ENCODE measurements around the gene MEG3.

MEG3 gene

DNA sequence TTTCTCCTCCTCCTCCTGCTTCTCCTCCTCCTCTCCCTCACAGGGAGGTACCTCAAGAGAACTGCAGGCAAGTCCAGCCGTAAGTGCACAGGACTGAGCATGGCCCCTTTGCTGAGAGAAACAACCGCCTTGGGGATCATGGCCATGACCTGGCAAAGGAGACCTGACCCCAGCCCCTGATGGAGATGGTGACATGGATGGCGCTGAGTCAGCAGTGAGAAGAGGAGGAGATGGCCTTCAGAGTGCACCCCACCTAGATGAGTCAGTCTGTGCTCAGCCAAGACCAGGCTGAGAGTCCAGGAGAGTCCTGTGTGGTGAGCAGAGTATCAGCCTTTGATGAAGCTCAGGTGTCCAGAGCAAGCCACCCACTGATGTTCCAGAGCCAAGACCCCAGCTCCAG is 36.4 kb downstream of the MEG3 start:
- in situ Hi-C loops (cut with MboI; ENCODE audit: low sequenced_read_pairs): no loop called here

GRCh38 chr14:100862793-100863192 is 36.9 kb downstream of the MEG3 start:
- in situ Hi-C loops (cut with MboI; ENCODE audit: low sequenced_read_pairs): no loop called here

- in situ Hi-C loops (cut with MboI; ENCODE audit: low sequenced_read_pairs): no loop called here
Observed at GRCh38 chr14:100864206-100864605, 38.3 kb downstream of the MEG3 start.

DNA sequence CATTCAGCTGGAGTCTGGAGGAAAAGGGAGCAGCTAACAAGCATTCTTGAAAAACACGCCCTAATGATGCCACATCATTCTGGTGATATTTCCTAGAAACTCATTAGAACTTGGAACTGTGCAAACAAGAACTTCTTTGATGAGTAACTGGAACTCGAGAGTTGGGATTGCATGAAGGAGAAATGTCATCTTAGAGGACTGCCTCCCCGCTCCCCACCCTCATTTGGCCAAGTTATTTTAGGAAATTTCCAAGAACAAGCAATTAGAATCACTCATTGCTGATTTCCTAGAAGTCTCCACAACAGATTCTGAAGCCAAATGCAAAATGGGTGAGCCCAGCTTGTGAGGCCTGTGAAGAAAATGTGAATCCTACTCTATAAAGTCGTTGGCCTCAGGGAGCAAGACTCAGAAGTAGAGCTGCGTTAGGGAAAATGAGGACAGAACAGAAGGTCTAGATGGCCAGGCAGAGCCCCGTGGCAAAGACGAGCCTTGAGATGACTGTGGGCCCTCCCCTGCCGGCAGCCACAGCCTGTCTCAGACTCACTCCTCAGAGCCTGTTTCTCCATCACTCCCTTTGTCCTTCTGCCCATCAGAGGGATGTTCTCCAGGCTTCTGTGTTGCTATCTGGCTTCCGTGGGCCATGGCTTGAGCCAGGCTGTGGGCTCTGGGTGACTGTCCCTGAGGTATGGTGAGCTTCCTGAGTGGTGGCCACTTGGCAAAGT is 39.2 kb downstream of the MEG3 start:
- in situ Hi-C loops (cut with MboI; ENCODE audit: low sequenced_read_pairs): no loop called here

DNA sequence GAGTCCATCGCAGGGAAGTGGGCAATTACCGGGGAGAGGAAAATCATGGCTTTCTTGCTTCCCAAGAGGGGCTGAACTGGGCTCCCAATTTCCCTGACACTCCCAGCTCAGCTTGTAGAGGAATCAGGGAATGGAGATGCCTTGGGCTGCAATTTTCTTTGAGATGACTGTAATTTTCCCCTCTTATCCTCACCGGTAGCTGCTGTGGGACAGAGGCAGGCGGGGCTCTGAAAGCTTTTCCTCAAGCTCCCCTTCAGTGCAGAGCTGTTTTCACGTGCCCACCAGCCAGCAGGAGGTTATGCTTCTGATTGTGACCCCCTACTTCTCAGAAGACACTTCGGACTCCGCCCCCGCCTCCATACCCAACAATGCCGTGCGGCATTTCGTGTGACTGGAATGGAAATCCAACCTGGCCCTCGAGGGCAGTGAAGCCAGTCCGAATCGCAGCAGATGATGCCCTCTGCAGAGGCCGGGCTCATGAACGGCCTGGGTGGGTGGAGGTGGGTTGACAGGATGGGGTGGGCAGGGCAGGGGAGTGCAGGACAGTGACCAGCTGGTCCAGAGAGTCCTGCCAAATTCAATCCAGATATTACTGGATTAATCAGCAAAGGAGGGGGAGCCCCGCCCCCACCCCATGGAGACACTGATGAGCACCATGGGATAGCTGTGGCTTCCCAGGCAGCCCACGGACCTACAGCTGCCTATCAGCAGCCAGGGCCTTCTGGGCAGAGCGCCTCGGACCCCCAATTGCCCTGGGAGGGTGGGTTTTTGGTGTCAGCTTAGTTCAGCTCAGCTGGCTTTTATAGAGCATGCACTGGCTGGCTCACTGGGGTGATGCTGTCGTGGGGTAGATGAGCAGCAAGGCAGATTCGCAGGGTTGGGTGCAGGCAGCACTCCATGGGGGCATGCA is 40.0 kb downstream of the MEG3 start:
- in situ Hi-C loops (cut with MboI; ENCODE audit: low sequenced_read_pairs): no loop called here

GRCh38 chr14:100866666-100867630 is 41.0 kb downstream of the MEG3 start:
- in situ Hi-C loops (cut with MboI; ENCODE audit: low sequenced_read_pairs): no loop called here

DNA sequence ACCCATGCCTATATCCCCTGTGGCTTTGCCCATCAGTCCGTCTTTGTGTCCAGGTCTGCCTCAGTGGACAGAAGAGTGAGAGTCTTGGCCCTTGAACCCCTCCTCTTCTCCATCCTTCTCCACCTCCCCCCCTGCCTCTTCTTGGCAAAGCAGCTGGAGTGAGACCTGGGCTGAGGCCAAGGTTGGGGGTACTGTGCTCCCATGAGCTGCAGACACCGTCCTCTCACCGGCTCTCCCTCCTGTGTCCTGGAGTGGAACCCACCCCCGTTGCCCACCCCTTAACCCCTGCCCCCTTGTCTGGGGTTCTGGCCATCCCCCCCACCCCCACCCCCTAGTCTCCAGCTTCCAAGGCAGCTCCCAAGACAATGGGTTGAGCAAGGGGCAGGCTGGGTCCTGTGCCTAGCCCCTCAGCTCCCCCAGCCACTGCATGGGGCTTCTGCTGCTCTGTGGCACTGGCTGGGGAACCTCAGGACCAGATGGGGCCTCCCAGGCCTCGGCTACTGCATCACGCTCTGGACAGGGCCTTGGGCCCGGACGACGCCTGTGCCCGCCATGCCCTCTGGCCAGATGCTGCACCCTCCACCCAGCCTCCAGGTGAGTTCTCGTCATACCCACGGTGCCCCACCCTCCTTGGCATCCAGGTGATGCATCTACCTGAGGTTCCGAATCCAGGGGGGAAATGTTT is 41.9 kb downstream of the MEG3 start:
- in situ Hi-C loops (cut with MboI; ENCODE audit: low sequenced_read_pairs): no loop called here

DNA sequence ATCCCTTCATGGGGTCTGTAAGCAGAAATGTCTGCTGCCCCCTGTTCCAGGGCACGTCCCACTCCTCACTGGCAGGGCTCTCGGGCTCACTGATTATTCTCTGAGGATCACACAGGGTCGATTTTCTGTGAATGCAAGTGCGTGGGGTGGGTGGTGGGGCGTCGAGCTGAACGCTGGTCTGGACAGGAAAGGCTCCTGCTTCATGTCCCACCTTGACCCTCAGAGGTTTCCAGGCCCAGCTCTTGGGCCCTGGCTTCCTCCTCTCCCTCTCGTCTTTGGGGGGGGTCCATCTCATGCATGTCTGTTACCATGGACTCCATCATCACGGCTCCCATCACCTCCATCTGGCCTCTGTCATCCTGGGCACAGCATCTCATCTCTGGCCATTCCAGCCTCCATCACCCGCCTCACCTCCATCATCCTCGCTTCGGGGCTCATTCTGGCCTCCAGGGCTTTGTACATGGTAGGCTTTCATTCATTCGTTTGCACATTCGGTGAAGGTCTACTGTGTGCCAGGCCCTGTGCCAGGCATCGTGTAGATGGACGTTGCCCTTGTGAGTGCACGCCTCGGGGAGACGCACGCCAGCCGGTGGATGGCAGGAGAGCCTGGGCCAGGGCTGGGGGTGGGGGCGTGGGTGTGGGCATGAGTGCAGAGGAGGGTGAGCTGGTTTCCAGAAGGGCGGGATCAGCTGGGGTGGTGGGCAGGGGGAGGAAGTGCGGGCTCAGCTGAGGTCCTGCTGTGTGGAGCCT is 42.9 kb downstream of the MEG3 start:
- in situ Hi-C loops (cut with MboI; ENCODE audit: low sequenced_read_pairs): no loop called here

GRCh38 chr14:100871234-100872186 is 45.6 kb downstream of the MEG3 start:
- in situ Hi-C loops (cut with MboI; ENCODE audit: low sequenced_read_pairs): no loop called here

GRCh38 chr14:100872259-100873095 is 46.6 kb downstream of the MEG3 start:
- in situ Hi-C loops (cut with MboI; ENCODE audit: low sequenced_read_pairs): no loop called here

GRCh38 chr14:100873096-100873482 is 47.2 kb downstream of the MEG3 start:
- in situ Hi-C loops (cut with MboI; ENCODE audit: low sequenced_read_pairs): no loop called here

DNA sequence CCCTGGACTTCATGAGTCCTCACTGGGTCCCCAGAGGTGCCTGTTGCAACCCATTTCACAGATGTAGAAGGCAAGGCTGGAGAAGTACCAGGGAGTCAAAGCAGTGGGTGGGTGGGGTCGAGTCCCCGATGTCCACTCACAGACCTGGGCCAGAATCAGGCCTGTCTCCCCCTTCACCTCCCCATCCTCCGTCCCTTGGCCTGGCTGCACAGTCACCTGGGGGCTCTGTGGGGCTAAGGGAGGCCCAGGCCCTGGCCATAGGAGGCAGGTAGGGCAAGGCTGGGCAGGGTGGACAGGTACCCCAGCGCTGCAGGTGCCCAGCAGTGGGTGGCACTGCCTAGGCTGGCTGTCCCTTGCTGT is 48.1 kb downstream of the MEG3 start:
- in situ Hi-C loops (cut with MboI; ENCODE audit: low sequenced_read_pairs): no loop called here

DNA sequence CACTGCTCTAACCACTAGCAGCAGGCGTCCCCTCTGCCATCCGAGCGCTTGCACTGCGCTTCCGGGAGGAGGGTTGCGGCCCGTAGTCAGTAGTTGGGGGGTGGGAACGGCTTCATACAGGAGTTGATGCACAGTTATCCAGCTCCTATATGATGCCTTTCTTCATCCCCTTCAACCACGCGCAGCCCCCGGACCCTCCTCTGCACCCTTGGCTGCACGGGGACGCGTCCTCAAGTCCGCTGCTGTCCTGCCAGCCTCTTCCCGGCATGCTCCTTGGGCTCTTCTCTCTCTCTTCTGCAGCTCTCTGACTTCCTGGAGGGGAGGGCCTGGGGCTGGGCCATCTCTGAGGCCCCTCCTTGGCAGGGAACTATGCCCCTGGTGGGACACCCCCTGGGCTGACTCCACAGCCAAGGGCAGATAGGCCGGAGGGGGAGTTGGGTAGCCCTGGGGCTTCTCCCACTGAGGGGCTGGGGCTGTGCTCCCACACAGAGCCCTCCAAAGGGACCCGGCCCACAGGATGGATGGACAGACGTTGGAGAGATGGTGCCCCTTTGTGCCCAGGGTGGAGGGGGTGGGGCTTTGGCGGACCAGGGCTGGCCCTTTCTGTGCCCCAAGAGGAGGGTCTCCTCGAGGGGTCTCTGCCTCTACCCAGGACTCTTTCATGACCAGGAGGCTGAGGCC is 48.6 kb downstream of the MEG3 start:
- in situ Hi-C loops (cut with MboI; ENCODE audit: low sequenced_read_pairs): no loop called here

- in situ Hi-C loops (cut with MboI; ENCODE audit: low sequenced_read_pairs): no loop called here
Observed at GRCh38 chr14:100875126-100875525, 49.2 kb downstream of the MEG3 start.

GRCh38 chr14:100875861-100876590 is 50.1 kb downstream of the MEG3 start:
- in situ Hi-C loops (cut with MboI; ENCODE audit: low sequenced_read_pairs): no loop called here

GRCh38 chr14:100878271-100879146 is 52.6 kb downstream of the MEG3 start:
- in situ Hi-C loops (cut with MboI; ENCODE audit: low sequenced_read_pairs): no loop called here

Data from hTERT RPE-1 (cell line).